H1 (cell line): ENCODE results near the gene ZSCAN20. TPM values are rescaled to one million over a fixed set of nuclear protein-coding genes. Genes with fewer than 3 reads are reported as not detected.

ENCODE experiments used
- CTCF ChIA-PET: fragments of 300-600 bp; sonication (Branson Sonifier 250); formaldehyde crosslinking; loops from one replicate; lab custom pipeline; 2021; ENCODE audit not compliant: partially characterized antibody; lab: Charles Lee
- POLR2A ChIA-PET: fragments of 300-600 bp; sonication (Branson Sonifier 250); formaldehyde crosslinking; loops from one replicate; lab custom pipeline; 2021; ENCODE audit warnings: inconsistent platforms; ENCODE audit not compliant: partially characterized antibody; lab: Charles Lee
- DNase-seq, 2 experiments: peaks; one replicate each; pipeline versions ENCODE4 v3.0.0 to v3.0.0-alpha.2; 2010 to 2022; ENCODE audit warnings: low spot score in 2 of 2, low read depth in 1 of 2, mixed read lengths in 1 of 2
- FAIRE-seq: peaks from 2 replicates; lab custom pipeline; 2011; peaks lifted over from hg19 to GRCh38; lab: Jason Lieb, UNC
- H2AFZ ChIP-seq: 2 replicates; pipeline ENCODE4 v1.8.1; 2012; ENCODE audit warnings: low read length, inconsistent platforms
- H2AK5ac ChIP-seq: 2 replicates; pipeline ENCODE4 v1.6.1; 2013; ENCODE audit warnings: low read depth, low read length
- H2BK120ac ChIP-seq: replicated peaks from 2 replicates; pipeline ENCODE3; 2013; ENCODE audit warnings: low read depth, low read length, inconsistent platforms
- H2BK12ac ChIP-seq: 2 replicates; pipeline ENCODE4 v1.6.1; 2013; ENCODE audit warnings: low read depth, low read length
- H2BK15ac ChIP-seq: 2 replicates; pipeline ENCODE4 v1.6.1; 2013; ENCODE audit warnings: low read length
- H2BK20ac ChIP-seq: 2 replicates; pipeline ENCODE4 v1.6.1; 2013; ENCODE audit warnings: low read length
- H2BK5ac ChIP-seq: 2 replicates; pipeline ENCODE4 v1.6.1; 2013; ENCODE audit warnings: low read depth, low read length
- H3K14ac ChIP-seq: 2 replicates; pipeline ENCODE4 v1.6.1; 2013; ENCODE audit warnings: inconsistent platforms; ENCODE audit not compliant: insufficient read length
- H3K18ac ChIP-seq: 2 replicates; pipeline ENCODE4 v1.6.1; 2013; ENCODE audit warnings: low read length; ENCODE audit errors: extremely low read depth
- H3K23ac ChIP-seq: 2 replicates; pipeline ENCODE4 v1.6.1; 2013; ENCODE audit warnings: inconsistent platforms; ENCODE audit not compliant: insufficient read length
- H3K23me2 ChIP-seq: 2 replicates; pipeline ENCODE4 v1.6.1; 2013; ENCODE audit warnings: low read depth, low read length
- H3K27ac ChIP-seq: 2 replicates; pipeline ENCODE4 v1.6.1; 2011; ENCODE audit warnings: low read depth, low read length, inconsistent platforms
- H3K27me3 ChIP-seq, 4 experiments: replicated peaks in 1 of 4; 1 replicate in 1 of 4; 2 replicates in 3 of 4; pipeline versions ENCODE4 v1.6.1 to v1.8.1; 2011 to 2013; ENCODE audit warnings: low read length in 3 of 4, mild to moderate bottlenecking in 3 of 4, inconsistent platforms in 2 of 4, mixed read lengths in 2 of 4, moderate library complexity in 1 of 4; ENCODE audit not compliant: control insufficient read depth in 3 of 4, insufficient read depth in 3 of 4; ENCODE audit errors: extremely low read depth in 1 of 4
- H3K36me3 ChIP-seq, 4 experiments: 2 replicates each; pipeline versions ENCODE4 v1.6.1 to v1.8.1; 2011 to 2013; ENCODE audit warnings: mild to moderate bottlenecking in 4 of 4, low read length in 3 of 4, moderate library complexity in 2 of 4, control low read depth in 1 of 4, inconsistent platforms in 1 of 4; ENCODE audit not compliant: insufficient read depth in 4 of 4, control insufficient read depth in 2 of 4
- H3K4ac ChIP-seq: replicated peaks from 2 replicates; pipeline ENCODE3; 2013; ENCODE audit warnings: low read length, low read depth, mixed read lengths, inconsistent platforms; ENCODE audit not compliant: insufficient read length
- H3K4me1 ChIP-seq, 4 experiments: replicated peaks in 1 of 4; 1 replicate in 1 of 4; 2 replicates in 3 of 4; pipeline versions ENCODE4 v1.6.1 to v1.8.1; 2011 to 2013; ENCODE audit warnings: low read length in 3 of 4, inconsistent platforms in 2 of 4, mixed read lengths in 1 of 4; ENCODE audit not compliant: insufficient read depth in 4 of 4, control insufficient read depth in 3 of 4
- H3K4me2 ChIP-seq, 2 experiments: 2 replicates each; pipeline versions ENCODE4 v1.6.1 to v1.8.1; 2011 to 2013; ENCODE audit warnings: low read depth in 2 of 2, low read length in 2 of 2, control low read depth in 1 of 2, inconsistent platforms in 1 of 2, mild to moderate bottlenecking in 1 of 2; ENCODE audit not compliant: insufficient read depth in 1 of 2
- H3K4me3 ChIP-seq, 4 experiments: fragments of 200-600, 300-600 bp in 1 of 4; sonication (generic), shearing (Covaris generic), sonication (Bioruptor Twin) in 1 of 4; 2 replicates each; pipeline versions ENCODE4 v1.5.1 to v1.8.1; 2011 to 2016; ENCODE audit warnings: low read length in 4 of 4, low read depth in 3 of 4, control low read depth in 2 of 4, inconsistent platforms in 2 of 4, mild to moderate bottlenecking in 2 of 4, mixed read lengths in 1 of 4, moderate library complexity in 1 of 4; ENCODE audit not compliant: insufficient read depth in 2 of 4; ENCODE audit errors: extremely low read depth in 1 of 4
- H3K56ac ChIP-seq: replicated peaks from 2 replicates; pipeline ENCODE3; 2013; ENCODE audit warnings: low read depth, mild to moderate bottlenecking, mixed read lengths, low read length, inconsistent platforms; ENCODE audit not compliant: insufficient read length
- H3K79me1 ChIP-seq: 2 replicates; pipeline ENCODE4 v1.6.1; 2013; ENCODE audit warnings: low read depth, low read length, control low read depth
- H3K79me2 ChIP-seq, 2 experiments: 2 replicates each; pipeline versions ENCODE4 v1.6.1 to v1.8.1; 2012 to 2013; ENCODE audit warnings: low read length in 2 of 2, mild to moderate bottlenecking in 2 of 2, inconsistent platforms in 1 of 2; ENCODE audit not compliant: insufficient read depth in 2 of 2, control insufficient read depth in 1 of 2
- H3K9ac ChIP-seq, 4 experiments: replicated peaks in 1 of 4; 1 replicate in 1 of 4; 2 replicates in 3 of 4; pipeline versions ENCODE4 v1.6.1 to v1.8.1; 2011 to 2013; ENCODE audit warnings: low read depth in 3 of 4, low read length in 3 of 4, control low read depth in 2 of 4, mild to moderate bottlenecking in 2 of 4, moderate library complexity in 2 of 4, inconsistent platforms in 1 of 4; ENCODE audit errors: extremely low read depth in 1 of 4
- H3K9me3 ChIP-seq, 2 experiments: 2 replicates each; pipeline versions ENCODE4 v1.6.1 to v1.8.1; 2012 to 2013; ENCODE audit warnings: mild to moderate bottlenecking in 2 of 2, moderate library complexity in 2 of 2, control low read depth in 1 of 2, inconsistent platforms in 1 of 2, low read depth in 1 of 2, low read length in 1 of 2, mixed read lengths in 1 of 2; ENCODE audit not compliant: insufficient read depth in 2 of 2
- H4K20me1 ChIP-seq, 2 experiments: replicated peaks in 1 of 2; 2 replicates each; pipeline versions ENCODE3 to v1.8.1; 2011 to 2013; ENCODE audit warnings: inconsistent platforms in 2 of 2, low read length in 2 of 2, mild to moderate bottlenecking in 1 of 2; ENCODE audit not compliant: insufficient read depth in 2 of 2, control insufficient read depth in 1 of 2
- H4K5ac ChIP-seq: 2 replicates; pipeline ENCODE4 v1.6.1; 2013; ENCODE audit warnings: low read length, low read depth, mixed read lengths, inconsistent platforms; ENCODE audit not compliant: insufficient read length
- H4K8ac ChIP-seq: 2 replicates; pipeline ENCODE4 v1.8.0; 2013; ENCODE audit warnings: mild to moderate bottlenecking, moderate library complexity, low read length, inconsistent platforms; ENCODE audit not compliant: insufficient read depth; ENCODE audit errors: extremely low read depth
- H4K91ac ChIP-seq: replicated peaks from 2 replicates; pipeline ENCODE3; 2013; ENCODE audit warnings: low read length, mixed read lengths, inconsistent platforms; ENCODE audit not compliant: insufficient read length
- ASH2L ChIP-seq: fragments of 200-600, 300-600 bp; sonication (generic); IDR thresholded peaks from one replicate; pipeline ENCODE4 v1.7.1; 2017; ENCODE audit warnings: low read length
- ATF3 ChIP-seq: IDR thresholded peaks from 2 replicates; pipeline ENCODE4 v1.6.1; 2011; ENCODE audit warnings: low read depth, mild to moderate bottlenecking, low read length; ENCODE audit not compliant: insufficient read depth
- CBX8 ChIP-seq: fragments of 300-800, 300-1000 bp; sonication (generic); IDR thresholded peaks from 2 replicates; pipeline ENCODE4 v1.7.1; 2016; ENCODE audit warnings: low read depth, low read length, borderline replicate concordance
- CHD1 ChIP-seq: IDR thresholded peaks from 2 replicates; pipeline ENCODE4 v1.6.1; 2012; ENCODE audit warnings: low read depth, low read length, improper control_type of control experiment
- CTBP2 ChIP-seq: IDR thresholded peaks from 2 replicates; pipeline ENCODE4 v1.7.0; 2011; ENCODE audit warnings: borderline replicate concordance, mild to moderate bottlenecking, moderate library complexity, mixed read lengths, low read length; ENCODE audit not compliant: insufficient read depth, insufficient read length
- EGR1 ChIP-seq: IDR thresholded peaks from 2 replicates; pipeline ENCODE4 v1.6.1; 2011; ENCODE audit warnings: low read depth, low read length, borderline replicate concordance
- FOSL1 ChIP-seq: IDR thresholded peaks from 2 replicates; pipeline ENCODE4 v1.6.1; 2011; ENCODE audit warnings: mild to moderate bottlenecking, low read depth, low read length, moderate library complexity; ENCODE audit not compliant: insufficient read depth
- WGBS, 2 experiments: shearing (Covaris generic) in 1 of 2; methylation state at CpG; one replicate each; pipeline versions ENCODE4 v1.1.6 to v1.1.7; 2013 to 2015; ENCODE audit warnings: low lambda C conversion rate in 2 of 2, mixed read lengths in 2 of 2, inconsistent platforms in 1 of 2, low coverage in 1 of 2, missing lambda C conversion rate in 1 of 2; ENCODE audit not compliant: insufficient replicate concordance in 2 of 2, insufficient coverage in 1 of 2, insufficient read length in 1 of 2; ENCODE audit errors: extremely low coverage in 1 of 2, missing lambda C conversion rate in 1 of 2; 5-methylcytosine and 5-hydroxymethylcytosine counted together
- polyA plus RNA-seq, 7 experiments: library from polyadenylated mRNA; depleted of rRNA in 3 of 7; stranded (reverse) in 5 of 7; unstranded in 2 of 7; fragments of >200 nt in 5 of 7; fragments of 200-250 nt in 2 of 7; gene quantifications; 1 replicate in 5 of 7; 2 replicates in 1 of 7; 4 replicates in 1 of 7; pipeline versions ENCODE4 v1.2.1 to v1.2.3, GENCODE V29; 2011 to 2013; ENCODE audit warnings: missing spikeins in 2 of 7, mixed read lengths in 2 of 7
- total RNA-seq: library from RNA; stranded (reverse); fragmentation: NEBNext Ultra II Directional; extraction: Animal tissue kit (Norgen Biotek cat#: 25700); gene quantifications from 2 replicates; pipeline ENCODE4 v1.2.1, GENCODE V29; 2021

The ZSCAN20 gene
- total and polyA plus RNA-seq, 2 of the 8 experiments (the other 6 are each of a cell fraction or from before 2014, with no cell fraction given): 0.70 to 3.4 TPM

- Histone ChIP-seq H2AFZ (no peak overlapping the region), H4K5ac (no peak overlapping the region), H2BK12ac (no peak overlapping the region), H2BK120ac (no peak overlapping the region), H2BK20ac (no peak overlapping the region), H3K14ac (no peak overlapping the region), H3K56ac (no peak overlapping the region), H2AK5ac (no peak overlapping the region), H3K79me1 (no peaks in the 10 kb centered on the region), H3K23me2 (no peaks in the 10 kb centered on the region), H3K23ac (no peak overlapping the region), H3K18ac (no peak overlapping the region), H3K4me1 (peaks cover 0 to 7% (median 2%) of the 10 kb centered on the region in 4 experiments; a peak in 5 of 7 replicates), H2BK5ac (no peak overlapping the region), H3K4me2 (no peak overlapping the region), H3K4ac (no peak overlapping the region), H3K9me3 (no peaks in the 10 kb centered on the region; a peak in 1 of 4 replicates), H2BK15ac (no peak overlapping the region), H4K20me1 (peaks cover 0 to 2% of the 10 kb centered on the region in 2 experiments), H4K8ac (no peak overlapping the region; the same call in 1 of the 2 replicates), H3K27ac (no peak overlapping the region), H4K91ac (no peak overlapping the region), H3K9ac (no peak overlapping the region), H3K4me3 (no peak overlapping the region), H3K27me3 (no peaks in the 10 kb centered on the region), H3K79me2 (no peaks in the 10 kb centered on the region), H3K36me3 (peaks cover 0 to 3% (median 0%) of the 10 kb centered on the region in 4 experiments; a peak in 2 of 8 replicates)
- WGBS, 2 experiments: 90% methylated on average over 8 of the region's 8 CpGs; no CpG with 5 or more reads in 1 of the 2 experiments
- TF ChIP-seq FOSL1 (no peak), CTBP2 (no peak), CHD1 (no peak), ASH2L (no peak), ATF3 (no peak), CBX8 (no peak), EGR1 (no peak)
- POLR2A ChIA-PET: no interaction called here
- FAIRE-seq (no peak), DNase-seq (no peak)
- CTCF ChIA-PET: interaction anchor here (0.9 kb wide), 1 partner anchor 98 kb away, joined by 3 read pairs; no protein-coding TSS in a partner anchor
Measured at GRCh38 chr1:33515112-33515511, 42.7 kb downstream of the ZSCAN20 start.
